Mammary epithelial cell (primary cell): ENCODE results near the gene PEA15.

ENCODE experiments used
- CTCF ChIP-seq, 2 donors: IDR thresholded peaks in 1 of 2; conservative IDR thresholded peaks in 1 of 2; 2 replicates each; pipeline ENCODE4 v1.5.1; 2011 to 2012; ENCODE audit warnings: inconsistent platforms in 2 of 2, low read length in 2 of 2, mild to moderate bottlenecking in 2 of 2, control low read depth in 1 of 2, low read depth in 1 of 2; ENCODE audit not compliant: insufficient read depth in 1 of 2; ENCODE audit errors: extremely low read depth in 1 of 2
- EZH2 ChIP-seq: IDR thresholded peaks from 2 replicates; pipeline ENCODE4 v1.6.1; 2012; ENCODE audit warnings: low read length, inconsistent platforms, borderline replicate concordance

- TF ChIP-seq CTCF (conservative IDR thresholded peaks at IDR 0.05 in 1 of 2, IDR thresholded peaks at IDR 0.05 in 1 of 2; ENCODE audit: extremely low read depth in 1 of 2, insufficient read depth in 1 of 2, low read depth in 1 of 2, low read length in 2 of 2) (no peak), EZH2 (no peak)
Measured at GRCh38 chr1:160245434-160245833, 40.2 kb downstream of the PEA15 start.
